ENCODE data around the gene LBH.

The LBH gene

DNA sequence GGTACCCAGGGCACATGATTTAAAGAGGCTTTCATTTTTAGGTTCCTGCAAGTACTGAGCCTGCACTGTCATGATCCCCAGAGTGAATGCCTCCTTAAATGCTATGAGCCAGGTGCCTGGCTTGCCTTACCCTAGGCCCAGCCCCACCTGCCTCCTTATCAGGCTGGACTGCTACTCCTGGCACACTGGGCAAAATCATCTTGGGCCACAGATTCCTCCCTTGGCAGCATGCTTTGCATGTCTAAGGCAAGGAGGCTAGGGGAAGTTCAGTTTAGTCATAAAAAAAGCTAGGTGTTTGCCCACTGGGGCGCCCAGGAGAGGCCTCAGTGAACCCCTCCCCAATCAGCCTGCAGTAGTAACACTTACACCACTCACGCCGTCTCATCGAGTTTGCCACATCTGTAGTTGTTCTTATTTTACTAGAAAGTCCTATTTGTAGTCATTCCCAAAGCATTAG, 45.1 kb downstream of the LBH start:
- DNase-seq (ENCODE audit: low read depth), result no peak

DNA sequence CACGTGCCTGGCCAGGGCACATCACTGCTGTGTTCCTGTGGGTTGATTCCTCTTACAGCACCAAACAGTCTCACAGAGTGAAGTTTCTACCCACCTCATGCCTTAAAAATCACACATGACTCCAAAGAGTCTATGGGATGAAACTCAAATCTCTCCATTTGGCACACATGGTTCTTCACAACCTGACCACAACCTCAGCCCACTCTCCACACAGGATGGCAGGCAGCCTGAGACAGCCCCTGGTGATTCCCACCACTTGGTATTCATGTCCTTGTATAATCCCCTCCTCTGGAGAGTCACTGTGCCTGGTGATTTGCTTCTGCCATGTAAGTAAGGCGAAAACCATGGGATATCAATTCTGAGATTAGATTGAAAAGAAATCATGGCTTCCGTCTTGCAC, 46.2 kb downstream of the LBH start:
- DNase-seq (ENCODE audit: low read depth), result no peak

DNA sequence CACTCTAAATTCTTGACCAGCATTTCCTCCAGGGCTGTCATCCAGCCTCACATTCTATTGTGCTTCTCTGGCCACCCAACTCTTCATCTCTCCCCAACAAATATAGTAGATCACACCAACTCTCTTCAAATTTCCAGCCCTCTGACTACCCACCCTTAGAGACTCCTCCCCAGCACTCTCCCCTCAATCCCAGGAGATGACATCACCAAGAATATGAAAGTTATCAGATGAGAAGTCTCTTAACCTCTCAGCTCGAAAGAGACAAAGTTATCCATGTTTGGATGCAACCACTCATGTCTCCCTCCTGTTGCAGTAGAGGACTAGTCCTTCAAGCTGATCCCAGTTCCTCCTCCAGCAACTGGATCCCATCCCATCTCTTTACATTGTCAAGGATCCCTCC, 47.1 kb downstream of the LBH start:
- DNase-seq (ENCODE audit: low read depth), result no peak

DNA sequence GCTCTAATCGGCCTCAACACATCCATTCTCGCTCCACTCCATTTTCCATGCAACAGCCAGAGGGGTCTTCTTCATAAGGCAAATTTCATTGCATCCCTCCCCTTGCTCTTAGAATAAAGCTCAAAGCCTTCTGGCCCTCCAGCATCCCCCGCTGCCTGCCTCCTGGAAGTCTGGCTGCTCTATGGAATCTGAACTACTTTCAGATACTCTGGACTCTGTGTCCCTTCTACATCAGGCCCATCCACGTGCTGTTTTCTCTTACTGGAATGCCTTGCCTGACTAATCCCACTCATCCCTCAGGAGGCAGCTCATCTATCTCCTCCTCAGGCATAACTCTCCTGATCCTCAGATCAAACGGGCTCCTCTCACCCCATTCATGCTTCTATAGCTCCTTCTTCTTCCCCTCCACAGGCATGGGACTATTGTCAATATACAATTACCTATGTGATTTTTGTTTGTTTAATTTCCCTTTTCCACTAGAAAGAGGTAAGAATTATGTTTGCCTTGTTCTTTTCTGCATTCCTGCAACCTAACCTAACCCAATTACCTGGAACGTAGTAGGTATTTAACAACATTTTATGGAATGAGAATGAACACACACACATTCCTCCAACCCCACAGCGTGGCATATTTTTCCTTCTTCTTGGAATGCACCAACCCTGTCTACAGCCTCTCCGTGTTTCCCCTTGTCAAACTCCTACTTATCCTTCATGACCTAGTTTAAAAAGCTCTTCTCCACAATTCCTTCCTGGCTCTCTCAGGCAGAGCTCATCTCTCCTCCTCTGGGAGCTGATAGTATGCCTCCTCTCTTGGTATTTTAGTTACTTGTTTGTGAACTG, 49.5 kb downstream of the LBH start:
- DNase-seq (ENCODE audit: low read depth), result no peak

DNA sequence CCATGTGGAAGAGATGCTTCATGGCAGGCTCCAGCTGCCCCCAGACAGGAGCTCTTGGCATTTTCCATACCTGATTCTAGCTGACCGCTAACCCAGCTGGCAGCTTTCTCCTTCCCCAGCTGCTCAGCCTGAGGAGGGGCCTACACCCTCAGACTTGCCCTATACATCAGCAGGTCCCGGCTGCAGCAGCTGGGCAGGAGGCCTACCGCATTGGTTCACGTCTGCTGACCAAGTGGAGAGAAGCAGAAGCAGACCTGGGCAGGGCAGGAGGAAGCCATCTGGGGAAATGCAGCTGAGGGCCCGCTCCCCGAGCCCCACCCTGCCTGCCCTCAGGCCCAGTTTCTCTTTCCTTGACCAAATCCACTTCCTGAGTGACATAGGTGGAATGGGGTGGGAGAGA, 50.7 kb downstream of the LBH start:
- DNase-seq (ENCODE audit: low read depth), result no peak

DNA sequence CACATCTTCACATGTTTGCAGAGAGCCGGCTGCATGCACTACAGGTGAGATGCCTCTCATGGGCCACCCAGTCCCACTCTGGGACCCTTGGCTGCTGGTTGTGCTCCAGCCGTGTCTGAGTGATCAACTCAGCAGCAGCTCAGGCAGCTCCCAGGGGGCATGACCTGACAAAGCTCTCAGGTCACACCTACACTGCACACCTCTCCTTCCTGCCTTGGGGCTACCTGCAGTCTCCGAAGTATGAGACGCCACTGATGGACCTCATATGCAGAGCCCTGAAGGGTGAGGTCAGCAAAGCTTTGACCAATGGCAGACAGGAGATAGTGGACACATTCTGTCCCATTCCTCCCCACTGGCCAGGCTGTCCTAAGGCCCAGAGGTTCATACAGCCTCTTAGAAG, 51.4 kb downstream of the LBH start:
- no peak for DNase-seq (ENCODE audit: low read depth)

DNA sequence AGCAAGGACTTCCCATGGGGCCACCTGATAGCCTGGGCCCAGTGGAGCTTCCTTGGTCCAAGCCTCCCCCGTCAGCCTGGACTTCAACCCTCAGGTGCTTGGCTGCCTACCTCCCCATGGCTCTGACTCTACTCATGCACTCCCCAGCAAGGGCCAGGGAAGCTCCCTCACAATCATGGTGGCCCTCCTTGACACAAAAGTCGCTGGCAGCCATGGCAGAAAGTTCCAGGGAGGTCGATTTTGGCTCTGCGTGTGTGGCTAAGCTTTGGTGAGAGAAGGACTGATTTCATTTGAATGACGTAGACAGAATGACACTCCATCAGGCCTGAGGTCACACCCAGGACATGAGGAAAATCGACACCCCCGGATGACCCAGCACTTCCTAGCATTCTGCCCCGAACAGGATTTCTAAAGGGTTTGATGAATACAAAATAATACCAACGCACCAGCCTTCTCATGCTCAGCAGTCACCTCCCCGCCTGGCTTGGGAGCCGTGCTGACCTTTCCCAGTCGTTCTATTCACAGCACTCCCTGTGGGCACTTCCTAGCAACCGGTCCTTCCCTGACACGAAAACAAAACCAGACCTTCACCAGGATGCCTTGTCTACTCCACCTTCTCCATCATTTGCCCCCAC, 52.7 kb downstream of the LBH start:
- DNase-seq (ENCODE audit: low read depth), result no peak

DNA sequence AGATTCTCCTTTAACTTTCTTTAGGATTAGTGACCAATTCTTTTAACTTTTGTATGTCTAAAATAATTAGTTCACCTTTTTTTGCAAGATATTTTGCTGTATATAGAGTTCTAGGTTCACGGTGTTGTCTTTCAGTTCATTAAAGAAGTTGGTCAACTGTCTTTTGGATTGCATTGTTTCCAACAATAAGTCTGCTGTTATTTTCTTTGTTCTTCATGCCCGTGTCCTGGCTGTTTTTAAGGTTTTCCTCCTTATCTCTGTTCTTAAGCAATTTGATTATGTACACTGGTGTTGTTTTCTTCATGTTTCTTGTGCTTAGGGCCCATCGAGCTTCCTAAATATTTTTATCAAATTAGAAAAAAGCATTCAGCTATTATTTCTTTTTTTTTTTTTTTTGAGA, 54.4 kb downstream of the LBH start:
- DNase-seq (ENCODE audit: low read depth), result no peak

DNA sequence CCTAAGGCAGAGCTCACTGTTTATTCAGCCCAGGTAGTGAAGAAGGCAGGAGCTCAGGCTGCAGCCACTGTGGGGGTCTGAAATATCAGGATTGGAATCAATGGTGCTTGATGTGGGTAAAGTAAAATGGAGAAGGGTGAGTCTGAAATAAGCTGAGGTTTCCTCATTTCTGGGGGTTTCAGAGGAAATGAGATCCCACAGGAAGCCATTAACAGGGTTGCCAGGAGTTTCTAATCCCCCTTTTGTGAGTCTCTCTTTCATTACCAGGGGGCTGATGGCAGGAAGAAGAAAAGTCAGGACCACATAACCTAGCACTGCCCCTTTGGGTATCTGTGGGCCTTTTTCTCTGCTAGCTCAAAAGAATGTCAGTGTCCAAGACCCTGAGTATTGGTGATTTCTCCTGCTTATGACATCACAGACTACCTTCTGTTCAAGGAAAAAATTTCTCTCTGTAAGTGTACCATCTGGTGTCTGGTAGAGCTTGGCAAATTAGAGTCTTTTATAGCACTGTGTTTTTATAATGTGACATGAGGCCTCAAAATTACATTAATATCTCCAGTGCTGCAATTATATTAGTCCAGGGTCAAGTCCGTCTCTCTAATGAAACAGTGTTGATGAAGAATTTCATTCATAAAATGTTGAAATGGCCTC, 56.0 kb downstream of the LBH start:
- no peak for DNase-seq (ENCODE audit: low read depth)

DNA sequence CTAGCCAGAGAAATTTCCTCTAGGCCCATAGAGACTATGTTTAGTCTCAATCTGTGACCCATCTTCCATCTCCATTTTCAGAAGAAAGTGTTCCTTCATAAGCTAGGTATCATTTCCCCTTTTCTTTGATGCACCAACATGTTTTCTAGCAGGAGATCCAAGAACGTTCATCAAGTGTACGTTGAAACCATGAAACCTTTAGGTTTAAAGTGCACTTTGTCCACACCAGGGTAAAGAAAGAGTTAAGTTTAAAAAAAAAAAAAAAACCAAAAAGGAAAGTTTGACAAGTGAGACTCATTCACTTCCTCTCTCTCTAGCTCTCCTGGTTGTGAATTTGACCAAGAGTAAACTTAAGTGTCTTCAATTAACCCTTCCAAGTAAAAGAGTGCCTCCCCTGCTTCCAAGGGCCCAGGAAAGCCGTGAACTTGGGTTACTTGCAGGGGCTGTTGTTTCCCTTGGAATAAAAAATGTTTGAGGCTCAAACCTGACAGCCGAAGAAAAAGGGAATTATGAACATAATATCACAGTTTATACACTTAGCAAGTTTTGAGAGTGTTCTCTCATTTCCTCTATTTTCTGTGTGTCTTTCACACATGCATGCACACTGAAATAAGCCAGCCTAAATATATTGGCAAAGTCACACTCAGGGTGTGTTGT, 56.7 kb downstream of the LBH start:
- no peak for DNase-seq (ENCODE audit: low read depth)

DNA sequence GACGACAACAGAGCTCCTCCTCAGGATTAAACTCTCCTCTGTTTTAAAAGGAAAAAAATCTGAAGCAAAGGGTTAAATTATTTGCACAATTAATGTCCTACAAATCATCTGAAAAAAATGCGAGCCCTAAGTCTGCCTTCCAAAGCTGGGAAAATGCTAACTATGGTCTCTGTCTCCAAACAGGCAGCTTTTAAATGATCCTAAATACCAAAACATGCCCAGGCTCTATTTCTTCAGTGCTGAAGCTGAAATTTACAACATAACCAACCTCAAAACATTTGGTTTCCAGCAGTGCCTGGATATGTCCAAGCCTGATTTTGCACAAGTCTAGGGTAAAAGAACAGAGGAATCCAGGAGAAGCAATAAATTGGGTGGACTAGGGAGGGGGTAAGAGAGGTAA, 57.2 kb downstream of the LBH start:
- DNase-seq (ENCODE audit: low read depth), result no peak

DNA sequence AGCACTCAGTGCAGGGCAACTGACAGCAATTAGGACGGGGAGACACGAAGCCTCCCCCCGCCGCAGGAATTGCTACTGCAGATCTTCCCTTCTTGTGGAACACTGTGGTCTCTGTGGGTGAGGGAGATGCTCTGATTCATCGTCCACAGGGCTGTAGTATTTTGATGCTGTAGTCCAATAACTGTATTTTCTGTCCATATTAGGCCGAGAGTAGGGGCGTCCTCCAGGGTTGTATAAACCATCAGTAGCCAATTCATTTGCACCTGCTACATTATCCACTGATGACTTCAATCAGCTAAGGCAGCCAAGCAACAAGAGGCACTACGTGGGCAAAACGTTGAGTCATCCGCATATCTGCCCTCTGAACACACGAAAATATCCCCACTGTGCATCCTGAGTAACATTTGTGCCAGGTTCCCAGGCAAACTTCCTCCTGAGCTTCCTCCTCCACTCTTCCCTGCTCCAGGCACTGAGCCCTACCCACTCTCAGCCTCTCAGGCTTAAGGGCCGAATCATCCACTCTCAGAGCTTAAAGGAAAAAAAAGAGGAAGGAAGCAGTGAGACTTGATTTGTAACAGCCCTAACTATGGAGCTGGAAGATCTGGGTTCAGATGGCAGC, 62.1 kb downstream of the LBH start:
- no peak for DNase-seq (ENCODE audit: low read depth)

DNA sequence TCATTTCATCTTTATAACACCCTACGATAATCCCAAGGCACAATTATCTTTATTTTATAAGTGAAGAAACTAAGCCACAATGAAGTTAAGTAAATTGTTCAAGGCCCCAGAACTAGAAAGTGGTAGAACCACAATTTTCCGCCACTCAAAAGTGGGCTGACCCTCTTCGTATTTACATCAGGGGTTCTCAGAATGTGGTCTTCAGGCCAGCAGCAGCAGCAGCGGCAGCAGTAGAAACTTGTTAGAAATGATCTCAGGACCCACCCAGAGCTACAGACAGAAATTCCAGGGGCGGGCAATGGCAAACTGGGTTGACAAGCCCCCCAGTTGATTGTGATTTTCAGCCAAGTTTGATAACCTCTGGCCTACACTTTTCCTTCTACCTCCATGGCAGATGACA, 62.8 kb downstream of the LBH start:
- DNase-seq (ENCODE audit: low read depth), result no peak

DNA sequence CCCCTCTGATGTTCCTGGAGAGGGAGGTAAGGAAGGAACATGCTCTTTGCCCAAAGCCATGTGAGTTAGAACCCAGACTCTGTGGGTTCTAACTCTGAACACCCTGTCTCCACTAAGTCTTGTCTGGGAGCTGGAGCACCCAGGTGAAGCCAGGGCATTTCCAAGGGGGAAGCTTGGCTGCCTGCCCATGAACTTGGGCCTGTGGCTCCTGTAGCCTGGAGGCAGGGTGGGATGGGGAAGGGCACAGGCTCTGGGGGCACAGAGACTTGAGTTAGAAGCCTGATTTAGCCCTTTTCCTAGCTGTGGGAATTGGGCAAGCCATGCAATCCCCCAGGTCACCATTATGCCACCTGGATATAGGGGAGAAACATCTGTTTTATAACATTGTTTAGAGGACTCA, 65.2 kb downstream of the LBH start:
- no peak for DNase-seq (ENCODE audit: low read depth)

DNA sequence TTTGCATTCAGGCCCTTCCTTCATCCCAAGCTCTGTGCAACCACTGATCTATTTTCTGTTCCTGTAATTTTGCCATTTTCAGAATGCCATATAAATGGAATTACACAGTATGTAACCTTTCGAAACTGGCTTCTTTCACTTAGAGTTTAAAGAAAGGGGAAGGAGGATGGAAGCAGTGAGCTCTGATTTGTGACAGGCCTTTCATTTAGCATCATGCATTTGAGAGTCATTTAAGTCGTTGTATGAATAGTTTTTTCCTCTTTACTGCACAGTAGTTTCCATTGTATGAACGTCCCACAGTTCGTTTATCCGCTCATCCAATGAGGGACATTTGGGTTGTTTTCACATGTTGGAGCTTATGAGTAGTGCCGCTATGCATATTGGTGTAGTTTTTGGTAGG, 67.0 kb downstream of the LBH start:
- DNase-seq (ENCODE audit: low read depth), result no peak

DNA sequence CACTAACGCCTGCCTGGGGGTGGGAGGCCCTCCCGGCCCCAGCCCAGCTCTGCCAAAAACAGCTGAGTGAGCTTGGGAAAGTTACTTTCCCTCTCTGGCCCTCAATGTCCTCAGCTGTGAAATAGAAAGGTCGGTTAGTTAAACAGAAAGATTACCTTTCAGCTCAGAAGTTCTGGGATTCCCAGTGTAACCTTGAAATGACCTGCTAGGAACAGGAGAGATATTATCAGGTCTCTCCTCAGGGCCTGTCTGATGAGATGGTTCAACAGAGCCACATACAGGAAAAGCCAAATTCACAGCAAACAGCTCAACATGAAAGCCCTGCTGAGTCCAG, 68.8 kb downstream of the LBH start:
- no peak for DNase-seq (ENCODE audit: low read depth)

DNA sequence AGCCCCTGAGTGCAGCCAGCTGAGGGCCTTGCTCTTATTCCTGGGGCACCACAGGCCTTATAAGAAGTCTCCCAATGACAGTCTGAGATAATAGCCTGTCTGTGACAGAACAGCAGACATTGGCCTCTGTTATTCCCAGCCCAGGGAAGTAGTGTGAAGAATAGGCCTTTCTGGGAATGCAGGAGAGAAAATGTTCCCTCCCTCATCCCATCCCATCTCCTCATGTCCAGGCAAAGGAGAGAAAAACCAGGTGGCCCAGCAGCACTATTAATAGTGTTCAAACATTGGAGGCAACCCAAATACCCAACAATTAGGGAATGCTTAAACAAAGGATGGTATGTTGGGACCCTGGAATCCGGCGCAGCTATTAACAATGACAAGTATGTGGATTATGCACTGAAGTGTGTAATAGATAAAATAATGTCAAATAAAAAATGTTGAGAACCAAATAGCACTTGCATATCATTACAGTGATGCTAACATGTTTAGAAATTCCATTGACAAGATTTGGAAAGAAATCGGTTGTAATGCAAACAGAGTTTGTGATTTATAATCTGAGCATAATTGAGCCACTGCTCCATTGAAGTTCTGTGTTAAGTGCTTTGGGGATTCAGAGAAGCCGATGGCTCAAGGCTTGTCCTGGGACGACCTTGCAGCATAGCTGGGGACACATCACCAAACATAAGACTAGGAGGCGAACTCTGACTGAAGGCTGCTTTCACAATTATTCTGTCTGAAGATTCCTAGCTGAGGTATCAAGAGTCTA, 69.3 kb downstream of the LBH start:
- DNase-seq (ENCODE audit: low read depth), result no peak

DNA sequence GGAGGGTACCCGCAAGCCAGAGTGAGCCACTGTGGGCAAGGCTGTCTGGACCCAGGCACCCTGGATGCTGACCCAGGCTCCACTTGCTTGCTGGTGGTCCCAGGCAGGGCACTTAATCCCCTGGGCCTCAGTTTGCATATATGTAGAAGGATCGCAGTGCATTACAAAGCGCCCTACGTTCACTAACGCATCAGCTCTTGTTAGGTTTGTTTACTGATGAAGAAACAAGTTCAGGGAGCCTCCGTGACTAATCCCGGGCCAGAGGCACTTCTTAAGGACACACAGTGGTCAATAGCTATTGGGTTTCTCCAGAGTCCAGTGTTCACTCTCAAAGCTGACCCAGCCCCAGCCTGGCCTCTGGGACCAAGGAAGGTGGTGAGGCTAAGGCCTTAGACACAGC, 70.2 kb downstream of the LBH start:
- DNase-seq (ENCODE audit: low read depth), result no peak

DNA sequence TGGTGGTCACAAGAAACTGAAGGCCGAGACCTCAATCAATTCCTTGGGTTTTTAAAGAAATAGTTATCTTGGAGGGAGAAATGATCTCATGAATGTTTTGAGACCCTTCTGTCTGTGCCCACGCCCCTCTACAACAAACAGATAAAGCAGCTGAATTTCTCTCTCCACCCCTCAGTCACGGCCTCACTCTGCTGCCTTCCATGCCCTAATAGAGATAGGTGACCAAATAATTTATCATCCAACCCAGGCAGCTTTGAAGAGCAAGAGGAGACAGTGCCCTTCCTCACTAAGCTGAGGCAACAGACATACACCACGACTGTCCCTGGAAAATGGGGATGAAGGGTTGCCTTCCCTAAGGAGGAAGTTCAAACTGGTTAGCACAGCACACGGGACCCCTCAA, 71.2 kb downstream of the LBH start:
- DNase-seq (ENCODE audit: low read depth), result no peak

DNA sequence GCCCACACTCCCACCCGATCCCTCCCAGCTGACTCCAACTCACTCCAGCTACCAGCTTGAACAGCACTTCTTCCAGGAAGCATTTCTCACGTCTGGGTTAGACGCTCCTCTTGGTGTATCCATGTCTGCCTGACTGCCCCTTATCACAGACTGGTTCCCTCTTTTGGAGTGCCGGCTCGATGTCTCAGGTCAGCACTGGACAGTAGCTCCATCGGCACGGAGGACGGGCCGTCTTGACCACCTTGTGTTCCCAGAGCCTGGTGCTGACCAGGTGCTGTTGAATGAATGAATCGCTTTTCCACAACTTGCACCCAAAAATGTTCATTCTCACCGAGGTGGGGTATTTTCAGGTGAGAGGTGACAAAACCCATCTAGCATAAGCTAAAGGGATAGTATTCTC, 71.8 kb downstream of the LBH start:
- no peak for DNase-seq (ENCODE audit: low read depth)

DNA sequence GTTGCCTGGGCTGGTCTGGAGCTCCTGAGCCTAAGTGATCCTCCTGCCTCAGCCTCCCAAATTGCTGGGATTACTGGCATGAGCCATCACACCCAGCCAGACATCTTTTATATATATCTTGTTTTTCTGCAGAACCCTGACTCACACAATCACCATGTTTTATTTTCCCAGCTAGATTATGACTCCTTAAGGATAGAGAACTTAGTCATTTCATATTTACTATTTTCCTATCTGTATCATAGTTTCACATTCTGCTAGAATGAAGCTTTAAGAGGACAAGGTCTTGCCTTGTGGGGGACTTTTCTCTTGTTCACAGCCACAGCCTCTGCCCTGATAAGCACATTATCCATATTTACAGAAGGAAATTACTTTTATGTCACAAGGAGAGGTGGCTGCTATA, 73.9 kb downstream of the LBH start:
- DNase-seq (ENCODE audit: low read depth), result no peak

DNA sequence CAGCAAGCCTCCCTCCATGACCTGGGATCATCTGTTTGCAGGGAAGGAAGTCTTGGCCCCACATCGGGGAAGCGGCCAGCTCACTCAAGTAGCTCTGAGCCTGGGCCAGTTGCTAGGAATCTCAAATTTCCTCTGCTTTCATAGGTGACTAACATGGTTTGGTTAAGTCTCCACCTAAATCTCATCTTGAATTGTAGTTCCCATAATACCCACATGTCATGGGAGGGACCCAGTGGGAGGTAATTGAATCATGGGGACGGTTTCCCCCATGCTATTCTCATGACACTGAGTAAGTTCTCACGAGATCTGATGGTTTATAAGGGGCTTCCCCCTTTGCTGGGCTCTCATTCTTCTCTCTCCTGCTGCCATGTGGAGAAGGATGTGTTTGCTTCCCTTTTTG, 75.2 kb downstream of the LBH start:
- no peak for DNase-seq (ENCODE audit: low read depth)
